Stimulated activated CD8-positive, alpha-beta memory T cell treated with anti-CD3 and anti-CD28 coated beads, Interleukin-4, amount 100 ng/mL, for 48 hours (primary cell): ENCODE results near the gene NABP2.

Experiments used
- DNase-seq: peaks from one replicate; pipeline ENCODE4 v3.0.0-alpha.2; 2020

Gene NABP2

GRCh38 chr12:56216461-56216860 is 7.7 kb upstream of the NABP2 start:
- DNase-seq, result no peak

- DNase-seq, result no peak
These were observed 4.3 kb upstream of the NABP2 start for GRCh38 chr12:56219840-56220239.

GRCh38 chr12:56220611-56221231 is 3.4 kb upstream of the NABP2 start:
- DNase-seq, result no peak

GRCh38 chr12:56221232-56221756 is 2.8 kb upstream of the NABP2 start:
- no peak for DNase-seq

GRCh38 chr12:56221757-56222530 is 2.2 kb upstream of the NABP2 start, which contains the start of gene RNF41:
TSS of gene RNF41 (minus strand) at chr12:56221922. CDS start at chr12:56214047, 7,875 bp downstream.
- peak; percentile 97 for DNase-seq

GRCh38 chr12:56222531-56222895 is 1.6 kb upstream of the NABP2 start:
- no peak for DNase-seq

- DNase-seq, result no peak
These were observed 506 bp upstream of the NABP2 start for GRCh38 chr12:56223571-56224101.

- no peak for DNase-seq
These were observed 812 bp downstream of the NABP2 start for GRCh38 chr12:56224954-56225353.

GRCh38 chr12:56229082-56229481 is 4.9 kb downstream of the NABP2 start:
- no peak for DNase-seq

- no peak for DNase-seq
These were observed 5.8 kb downstream of the NABP2 start, which contains the start of gene SLC39A5 for GRCh38 chr12:56229916-56230431. TSS of gene SLC39A5 (plus strand) at chr12:56230051. CDS start at chr12:56231275, 1,224 bp downstream.

- no peak for DNase-seq
These were observed 6.5 kb downstream of the NABP2 start for GRCh38 chr12:56230432-56231183.

GRCh38 chr12:56231184-56231582 is 7.0 kb downstream of the NABP2 start:
- DNase-seq, result no peak

GRCh38 chr12:56234746-56235436 is 10.7 kb downstream of the NABP2 start:
- no peak for DNase-seq

GRCh38 chr12:56236091-56236490 is 11.9 kb downstream of the NABP2 start:
- no peak for DNase-seq

- DNase-seq, result no peak
These were observed 12.8 kb downstream of the NABP2 start for GRCh38 chr12:56236985-56237384.

- DNase-seq, result no peak
These were observed 13.4 kb downstream of the NABP2 start for GRCh38 chr12:56237552-56237951.

GRCh38 chr12:56241424-56242303 is 17.5 kb downstream of the NABP2 start:
- DNase-seq, result no peak

- DNase-seq, result no peak
These were observed 18.8 kb downstream of the NABP2 start for GRCh38 chr12:56242986-56243385.

- no peak for DNase-seq
These were observed 19.6 kb downstream of the NABP2 start for GRCh38 chr12:56243731-56244181.

GRCh38 chr12:56244494-56244893 is 20.4 kb downstream of the NABP2 start:
- no peak for DNase-seq

GRCh38 chr12:56247923-56248322 is 23.8 kb downstream of the NABP2 start:
- DNase-seq, result no peak
